Activated CD4-positive, alpha-beta T cell treated with anti-CD3 and anti-CD28 coated beads, Interleukin-2, amount 50 U/mL, for 1 hour (primary cell): ENCODE measurements around the gene NAE1.

Source experiments
- DNase-seq: peaks from one replicate; pipeline ENCODE4 v3.0.0-alpha.2; 2020

The NAE1 gene

DNA sequence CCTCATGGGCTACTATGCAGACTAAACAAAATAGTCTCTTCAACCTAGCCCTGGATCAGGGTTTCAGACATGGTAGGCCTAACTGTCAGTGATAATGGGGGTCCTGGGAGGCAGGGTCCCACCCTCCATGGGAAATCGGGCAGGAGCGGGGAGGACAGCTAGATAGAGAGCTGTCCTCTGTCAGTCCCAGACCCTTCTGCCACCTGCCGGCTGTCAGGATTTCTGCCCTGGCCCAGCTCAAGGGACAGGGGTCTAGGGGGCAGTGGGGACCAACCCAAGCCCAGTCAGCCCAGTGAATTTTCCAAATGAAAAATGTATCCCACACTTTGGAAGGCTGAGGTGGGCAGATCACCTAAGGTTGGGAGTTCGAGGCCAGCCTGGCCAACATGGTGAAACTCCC is 18.8 kb upstream of the NAE1 start:
- no peak for DNase-seq

DNA sequence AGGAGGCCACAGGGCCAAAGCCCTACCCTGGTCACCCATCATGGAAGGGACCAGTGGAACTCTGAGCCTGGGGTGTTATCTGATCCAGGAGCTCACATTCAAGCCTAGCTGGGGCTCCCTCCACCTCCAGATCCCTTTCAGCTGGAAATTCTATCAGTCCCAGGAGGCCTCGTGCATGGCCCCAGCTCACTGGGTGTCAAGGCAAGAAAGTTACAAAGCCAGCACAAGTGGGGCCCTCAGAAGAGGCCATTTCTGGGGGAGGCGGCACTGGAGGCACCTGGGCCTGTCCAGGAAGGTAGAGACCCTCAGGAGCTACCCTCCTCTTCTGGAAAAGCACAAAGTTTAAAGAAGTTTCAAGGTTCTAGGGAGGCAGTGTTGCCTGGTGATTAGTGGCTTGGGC is 18.2 kb upstream of the NAE1 start:
- DNase-seq = no peak

DNA sequence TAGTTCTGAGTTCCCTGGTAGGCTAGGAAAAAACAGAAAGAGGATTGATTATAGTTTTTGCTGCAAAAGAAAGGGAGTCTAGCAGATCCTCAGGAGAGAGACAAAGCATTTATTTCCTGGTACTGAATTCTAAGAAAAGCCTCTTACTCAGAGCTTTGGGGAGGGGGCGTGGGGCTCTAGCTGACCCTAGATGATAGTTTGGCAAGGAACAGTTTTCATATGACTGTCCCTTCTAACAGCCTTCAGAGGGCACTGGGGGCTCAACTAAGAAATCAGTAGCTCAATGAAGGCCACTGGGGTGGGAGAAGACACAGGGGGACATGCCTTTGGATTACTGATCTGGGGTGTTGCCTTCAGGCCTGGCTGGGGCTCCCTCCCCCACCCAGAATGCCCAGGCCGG is 17.4 kb upstream of the NAE1 start:
- no peak for DNase-seq

DNA sequence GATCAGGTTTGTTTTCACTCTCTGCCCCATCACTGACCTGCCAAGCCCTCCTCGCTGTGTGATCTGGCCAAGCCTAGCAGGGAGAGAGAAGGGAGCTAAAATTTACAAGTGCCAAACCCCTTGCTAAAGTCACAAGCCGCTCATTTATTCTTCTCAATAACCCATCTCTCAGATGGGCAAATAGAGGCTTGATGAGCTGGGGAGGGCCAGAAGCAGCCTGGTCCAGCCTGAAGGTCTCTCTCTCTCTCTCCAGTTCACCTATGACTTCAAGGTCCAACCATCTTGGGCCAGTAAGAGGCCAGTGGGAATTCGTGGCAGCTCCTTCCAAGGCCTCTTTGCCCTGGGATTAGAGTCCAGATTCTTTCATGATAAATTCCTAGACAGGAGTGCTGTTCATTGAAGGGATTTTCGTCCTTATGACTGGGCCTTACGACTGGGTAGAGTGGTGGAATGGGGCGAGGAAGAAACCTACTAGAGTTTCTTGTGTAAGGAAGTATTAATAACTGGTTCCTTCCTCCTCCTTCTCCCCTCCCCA is 16.8 kb upstream of the NAE1 start:
- DNase-seq = no peak

DNA sequence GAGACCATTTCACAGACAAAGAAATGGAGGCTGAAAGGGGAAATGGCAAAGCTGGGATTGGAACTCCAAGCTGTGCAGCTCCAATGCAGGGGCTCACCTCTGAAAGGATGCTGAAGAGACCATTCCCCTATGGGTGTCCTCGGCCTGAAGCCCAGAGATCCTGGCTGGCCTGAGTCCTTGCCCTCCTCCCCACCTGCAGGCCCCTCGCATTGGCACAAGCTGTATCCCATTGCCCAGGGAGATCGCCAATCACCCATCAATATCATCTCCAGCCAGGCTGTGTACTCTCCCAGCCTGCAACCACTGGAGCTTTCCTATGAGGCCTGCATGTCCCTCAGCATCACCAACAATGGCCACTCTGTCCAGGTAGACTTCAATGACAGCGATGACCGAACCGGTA is 16.1 kb upstream of the NAE1 start:
- no peak for DNase-seq

DNA sequence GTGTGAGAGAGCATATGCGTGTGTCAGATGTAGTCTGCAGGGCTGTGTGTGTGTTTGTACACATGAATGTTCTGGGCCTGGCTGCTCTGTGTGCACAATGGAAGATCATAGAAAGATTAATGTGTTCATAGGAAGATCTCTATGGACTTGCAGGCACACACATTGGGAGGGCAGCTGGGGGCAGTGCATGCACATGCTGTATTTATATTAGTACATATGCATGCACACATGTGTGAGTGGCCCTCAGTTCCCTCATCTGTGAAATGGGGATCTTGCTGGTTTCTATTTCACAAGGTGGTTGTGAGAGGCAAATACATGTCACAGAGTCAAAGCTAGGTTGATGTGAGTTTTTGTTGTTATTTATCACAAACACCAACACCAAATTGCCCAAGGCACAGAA is 15.5 kb upstream of the NAE1 start:
- DNase-seq = no peak

DNA sequence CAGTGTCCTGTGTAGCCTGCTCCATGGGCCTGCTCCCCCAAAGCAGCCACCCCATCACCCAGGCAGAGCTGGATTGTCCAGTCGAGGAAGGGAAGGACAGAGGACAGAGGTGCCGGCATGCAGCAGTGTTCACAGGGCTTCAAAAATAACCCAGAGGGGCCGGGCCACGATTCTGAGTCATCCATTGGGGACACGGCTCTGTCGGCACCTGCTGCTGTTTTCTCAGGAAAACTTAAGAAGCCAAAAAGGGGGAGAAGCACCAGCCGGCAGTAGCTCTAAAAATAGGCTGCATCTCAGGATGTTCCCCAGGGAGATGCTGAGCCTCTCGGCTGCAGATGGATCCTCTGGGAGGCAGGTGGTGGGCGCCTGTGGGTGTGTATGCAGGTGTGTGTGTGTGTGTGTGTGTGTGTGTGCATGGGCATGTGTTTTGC is 15.0 kb upstream of the NAE1 start:
- DNase-seq = no peak

DNA sequence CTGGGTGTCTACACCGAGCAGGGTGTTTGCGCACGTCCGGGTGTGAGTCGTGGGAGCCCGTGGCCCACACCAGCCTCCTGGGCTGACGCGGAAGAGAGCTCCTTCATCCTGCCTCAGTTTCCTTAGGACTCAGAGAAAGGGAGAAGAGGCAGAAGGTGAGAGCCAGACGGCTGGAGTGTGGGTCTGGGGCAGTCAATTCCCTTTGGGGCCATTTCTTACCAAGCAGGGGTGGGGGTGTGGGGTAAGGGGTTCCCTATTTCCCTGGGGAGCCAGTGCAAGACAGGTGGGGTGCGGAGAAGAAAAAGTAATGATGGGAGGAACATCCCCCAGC is 14.3 kb upstream of the NAE1 start:
- no peak for DNase-seq

DNA sequence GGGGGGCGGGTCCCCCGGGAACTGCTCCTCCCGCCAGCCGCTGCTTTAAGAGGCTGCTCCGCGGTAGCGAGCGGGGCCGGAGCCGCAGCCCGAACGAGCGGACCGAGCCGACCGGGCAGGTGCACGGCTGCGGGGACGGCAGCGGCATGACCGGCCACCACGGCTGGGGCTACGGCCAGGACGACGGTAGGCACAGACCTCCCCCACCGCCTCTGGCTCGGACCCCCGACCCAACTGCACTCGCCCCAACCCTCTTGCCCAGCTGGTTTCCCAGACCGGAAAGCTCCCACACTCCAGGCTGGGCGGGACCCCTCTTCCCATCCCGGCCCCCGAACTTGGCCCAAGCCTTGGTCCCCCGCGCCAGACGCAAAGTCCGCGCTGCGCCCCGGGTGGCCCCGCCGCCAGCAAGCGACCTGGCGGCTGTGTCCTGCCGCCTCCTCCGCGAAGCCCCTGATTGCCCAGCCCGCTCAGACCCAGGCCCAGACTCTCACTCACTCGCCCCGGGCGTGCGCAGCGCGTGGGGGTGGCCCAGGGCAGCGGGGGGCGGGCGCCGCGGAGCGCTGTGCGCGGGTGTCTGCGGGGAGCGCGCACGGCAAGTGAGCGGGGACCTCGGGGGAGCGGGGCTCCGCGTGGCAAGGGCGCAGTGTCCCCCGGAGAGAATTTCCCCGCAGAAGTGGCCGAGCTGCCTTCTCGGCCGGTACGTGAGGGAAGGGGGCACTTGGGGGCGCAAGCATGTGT is 13.7 kb upstream of the NAE1 start, which contains the start of gene CA7:
Gene CA7 (plus strand): TSS at position 73 of the 738 bp plus-strand sequence. CDS start 74 bp downstream, at position 147.
- DNase-seq = no peak

DNA sequence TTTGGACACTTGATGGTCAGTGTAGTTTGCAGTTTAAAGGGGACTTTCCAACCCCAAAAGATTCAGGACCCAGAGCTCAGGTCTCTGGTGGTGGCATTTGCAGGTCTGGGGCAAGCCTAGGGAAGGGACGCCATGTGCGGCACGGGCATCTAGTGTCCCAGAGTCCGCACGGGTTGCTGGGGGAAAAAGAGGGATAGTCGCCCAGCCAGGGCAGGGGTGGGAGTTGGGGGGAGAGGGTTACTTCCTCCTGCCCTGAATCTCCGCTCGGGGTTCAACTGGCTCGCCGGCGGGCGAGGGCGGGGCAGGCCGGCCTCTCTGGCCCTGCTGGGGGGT is 13.2 kb upstream of the NAE1 start:
- no peak for DNase-seq

DNA sequence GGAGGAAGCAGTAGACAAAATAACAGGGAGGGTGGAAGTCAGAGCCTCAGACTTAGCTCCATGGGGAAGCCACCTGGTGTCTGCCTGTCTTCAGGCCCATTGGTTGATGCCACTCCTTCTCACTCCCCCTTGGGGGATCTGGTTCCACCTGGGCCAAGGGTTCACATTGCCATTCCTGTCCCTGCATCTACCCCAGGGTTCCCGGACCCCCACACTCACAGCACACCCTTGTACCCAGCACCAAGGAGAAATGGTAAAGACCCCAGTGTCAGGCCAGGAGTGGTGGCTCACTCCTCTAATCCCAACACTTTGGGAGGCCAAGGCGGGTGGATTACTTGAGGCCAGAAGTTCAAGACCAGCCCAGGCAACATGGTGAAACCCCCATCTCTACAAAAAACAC is 12.4 kb upstream of the NAE1 start:
- no peak for DNase-seq

DNA sequence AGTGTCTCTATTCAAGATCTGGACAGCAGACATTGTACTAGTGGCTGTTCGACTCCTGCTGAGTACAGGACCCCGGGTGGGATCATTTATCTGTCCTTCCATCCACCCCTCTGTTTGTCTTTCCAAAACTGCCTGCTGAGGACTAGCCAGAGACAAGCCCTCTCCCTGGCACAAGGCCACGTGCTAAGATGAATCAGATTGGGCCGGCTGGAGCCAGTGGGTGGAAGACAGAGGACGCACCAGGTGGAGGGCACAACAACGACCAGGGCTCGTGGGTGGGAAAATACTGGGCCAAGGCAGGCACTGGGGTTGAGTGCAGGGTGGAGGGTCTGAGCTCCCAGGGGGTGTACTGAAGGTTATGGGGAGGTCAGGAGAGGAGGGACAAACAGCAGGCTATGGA is 12.0 kb upstream of the NAE1 start:
- no peak for DNase-seq

DNA sequence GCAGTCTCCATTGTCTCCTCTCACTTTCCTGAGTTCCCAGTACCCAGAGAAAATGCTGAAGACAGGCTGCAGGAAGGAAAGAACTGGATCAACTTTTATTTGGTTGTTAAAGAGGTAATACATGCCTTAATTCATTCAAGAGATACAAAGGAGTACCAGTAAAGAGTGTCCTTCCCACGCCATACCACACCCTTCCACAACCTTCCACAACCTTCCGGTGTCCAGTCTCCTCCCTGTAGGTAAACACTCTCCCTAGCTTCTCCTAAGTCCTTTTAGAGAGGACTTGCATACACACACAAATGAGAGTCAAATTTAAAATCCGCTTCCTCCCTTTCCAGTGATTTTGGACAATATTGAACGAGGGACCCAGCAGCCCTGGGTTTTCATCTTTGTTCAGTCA is 10.6 kb upstream of the NAE1 start:
- DNase-seq = no peak

DNA sequence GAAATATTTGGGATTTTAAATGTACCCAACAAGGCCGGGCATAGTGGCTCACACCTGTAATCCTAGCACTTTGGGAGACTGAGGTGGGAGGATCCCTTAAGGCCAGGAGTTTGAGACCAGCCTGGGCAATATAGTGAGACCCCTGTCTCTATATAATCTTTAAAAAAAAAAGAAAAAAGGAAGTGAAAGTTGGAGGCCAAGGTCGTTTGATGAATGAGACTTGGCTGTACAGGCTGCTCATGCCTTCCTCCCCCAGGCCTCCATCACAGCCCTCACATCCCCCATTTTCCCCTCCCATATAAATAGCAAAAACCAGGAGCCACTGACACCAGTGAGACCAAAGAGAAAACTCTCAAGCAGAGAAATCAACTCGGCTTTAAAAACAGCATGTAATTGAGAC is 10.1 kb upstream of the NAE1 start:
- no peak for DNase-seq

DNA sequence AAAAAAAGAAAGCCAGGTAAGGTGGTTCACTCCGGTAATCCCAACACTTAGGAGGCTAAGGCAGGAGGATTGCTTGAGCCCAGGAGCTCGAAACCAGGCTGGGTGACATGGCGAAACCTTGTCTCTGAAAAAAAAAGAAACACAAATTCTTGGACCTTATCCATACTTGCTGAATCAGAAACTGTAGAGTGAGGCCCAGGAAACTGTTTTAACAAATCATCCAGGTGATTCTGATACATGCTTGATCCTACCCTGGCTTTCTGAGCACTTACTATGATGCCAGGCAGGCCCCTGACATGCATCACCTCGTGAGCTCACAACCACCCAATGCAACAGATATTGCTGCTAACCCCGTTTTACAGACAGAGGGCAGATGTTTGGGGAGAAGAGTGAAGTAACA is 4.0 kb upstream of the NAE1 start:
- no peak for DNase-seq

DNA sequence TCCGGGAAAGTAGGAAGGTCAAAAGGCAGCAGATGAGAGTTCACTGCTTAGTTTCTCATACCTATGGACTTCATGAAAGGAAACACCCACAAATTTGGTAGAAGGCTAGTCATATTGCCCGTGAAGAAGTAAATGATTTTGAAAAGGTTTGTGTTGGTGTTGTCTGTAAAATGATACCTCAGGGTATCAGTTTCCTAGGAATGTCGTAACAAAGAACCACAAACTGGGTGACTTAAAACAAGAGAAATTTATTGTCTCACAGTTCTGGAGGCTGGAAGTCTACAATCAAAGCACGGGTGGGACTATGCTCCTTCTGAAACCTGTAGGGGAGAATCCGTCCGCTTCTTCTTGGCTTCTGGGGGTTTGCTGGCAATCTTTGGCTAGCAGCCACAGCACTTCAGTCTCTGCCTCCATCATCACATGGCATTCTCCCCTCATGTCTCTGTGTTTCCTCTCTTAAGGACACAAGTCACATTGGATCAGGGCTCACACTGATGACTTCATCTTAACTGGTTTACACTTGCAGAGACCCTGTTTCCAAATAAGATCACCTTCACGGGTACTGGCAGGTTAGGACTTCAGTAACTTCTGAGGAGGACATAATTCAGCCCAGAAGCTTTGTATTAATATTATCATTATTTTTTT is 2.0 kb upstream of the NAE1 start:
- DNase-seq = no peak

DNA sequence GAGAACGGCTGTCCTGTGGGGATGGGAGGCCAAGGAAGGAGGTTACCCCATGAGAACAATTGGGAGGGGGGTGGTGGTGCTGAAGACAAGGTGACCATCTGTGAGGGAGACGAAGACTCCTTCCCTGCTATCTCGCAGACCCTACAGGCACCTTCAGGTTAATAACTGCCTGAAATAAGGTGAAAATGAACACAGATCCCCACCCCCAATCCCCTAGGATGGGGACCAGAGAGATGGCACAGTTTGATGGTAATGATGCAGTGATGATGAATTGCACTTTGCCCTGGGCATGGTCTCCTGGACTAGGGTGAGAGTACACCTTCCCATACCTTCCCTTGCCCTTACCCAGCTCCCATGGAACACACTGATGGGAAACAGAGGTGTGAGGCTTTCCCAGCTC is 1.4 kb upstream of the NAE1 start:
- DNase-seq = no peak

DNA sequence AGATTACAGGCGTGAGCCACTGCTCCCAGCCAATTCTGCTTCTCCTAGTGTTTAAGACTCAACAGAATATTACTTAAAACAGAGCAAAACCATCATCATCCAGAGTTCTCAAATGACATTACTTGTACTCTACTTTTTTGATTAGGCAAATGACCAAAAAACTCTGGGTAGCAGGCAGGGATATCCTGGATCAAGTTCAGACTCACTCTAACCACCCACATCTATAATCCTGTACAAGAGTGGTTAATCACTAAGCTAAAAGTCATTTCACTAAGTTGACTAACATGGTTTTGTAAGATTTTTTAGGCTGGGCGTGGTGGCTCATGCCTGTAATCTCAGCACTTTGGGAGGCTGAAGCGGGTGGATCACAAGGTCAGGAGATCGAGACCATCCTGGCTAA is 6.8 kb downstream of the NAE1 start:
- DNase-seq = no peak

DNA sequence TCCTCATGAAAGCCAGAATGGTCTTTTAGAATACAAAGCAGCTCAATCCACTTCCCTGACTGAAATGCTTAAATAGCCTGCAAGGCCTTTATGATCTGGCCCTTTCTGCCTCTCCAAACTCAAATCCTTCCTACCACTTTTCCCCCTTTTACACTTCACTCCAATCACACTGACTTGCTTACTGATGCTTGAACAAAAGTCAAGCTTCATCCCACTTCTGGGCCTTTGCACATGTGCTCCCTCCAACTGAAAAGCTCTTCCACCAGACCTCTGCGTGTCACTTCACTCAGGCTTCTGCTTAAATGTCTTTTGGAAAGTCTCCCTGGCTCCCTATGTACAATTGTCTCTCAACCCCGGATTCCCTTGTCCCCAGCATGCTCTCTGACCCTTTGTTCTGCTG is 16.0 kb downstream of the NAE1 start:
- DNase-seq = no peak

DNA sequence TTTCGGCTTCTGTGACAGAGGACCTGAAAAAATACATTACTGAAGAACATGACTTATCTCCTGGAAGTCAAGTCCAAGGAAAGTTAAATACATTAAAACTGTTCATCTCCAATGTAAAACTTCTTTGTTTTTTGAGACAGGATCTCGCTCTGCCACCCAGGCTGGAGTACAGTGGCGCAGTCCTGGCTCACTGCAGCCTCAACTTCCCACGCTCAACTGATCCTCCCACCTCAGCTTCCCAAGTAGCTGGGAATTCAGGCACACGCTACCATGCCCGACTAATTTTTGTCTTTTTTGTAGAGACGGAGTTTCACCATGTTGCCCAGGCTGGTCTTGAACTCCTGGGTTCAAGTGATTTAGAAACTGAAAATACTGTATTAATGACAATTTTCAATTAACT is 19.7 kb downstream of the NAE1 start:
- no peak for DNase-seq

DNA sequence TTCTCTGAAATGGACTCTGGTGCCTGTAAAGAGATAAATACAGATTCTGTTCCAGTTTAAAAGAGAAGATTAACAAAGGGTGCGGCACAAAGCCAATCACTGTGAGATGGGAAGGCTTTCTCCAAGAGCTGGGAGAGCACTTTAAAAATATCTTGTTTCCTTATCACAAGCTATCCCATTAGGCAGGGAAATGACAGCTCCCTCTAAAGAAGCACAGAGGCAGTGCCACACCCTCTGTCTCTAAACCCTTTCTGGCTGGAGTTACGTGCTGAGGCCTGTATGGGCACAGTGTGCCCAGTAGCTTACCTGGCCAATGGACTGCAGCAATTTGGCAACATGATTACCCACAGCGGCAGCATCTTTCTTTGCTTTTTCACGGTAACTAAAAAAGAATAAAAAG is 20.4 kb downstream of the NAE1 start:
- DNase-seq = no peak

DNA sequence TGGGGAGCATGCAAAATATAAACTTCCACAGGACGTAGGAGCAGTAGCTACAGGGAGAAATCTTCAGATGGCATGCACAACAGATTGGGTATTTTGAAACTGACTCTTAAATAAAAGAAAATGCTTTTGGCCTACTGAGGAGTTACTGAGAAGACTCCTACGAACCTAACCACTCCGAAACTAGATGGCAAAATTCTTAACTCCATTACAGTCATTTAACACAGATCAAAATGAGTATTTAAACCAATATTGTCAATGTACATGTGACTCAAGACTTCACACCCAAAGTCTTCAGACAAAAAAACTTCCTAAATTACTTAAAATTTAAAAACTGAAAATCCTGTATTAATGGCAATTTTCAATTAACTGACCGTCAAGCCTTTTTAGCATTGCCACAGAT is 21.0 kb downstream of the NAE1 start:
- DNase-seq = no peak

DNA sequence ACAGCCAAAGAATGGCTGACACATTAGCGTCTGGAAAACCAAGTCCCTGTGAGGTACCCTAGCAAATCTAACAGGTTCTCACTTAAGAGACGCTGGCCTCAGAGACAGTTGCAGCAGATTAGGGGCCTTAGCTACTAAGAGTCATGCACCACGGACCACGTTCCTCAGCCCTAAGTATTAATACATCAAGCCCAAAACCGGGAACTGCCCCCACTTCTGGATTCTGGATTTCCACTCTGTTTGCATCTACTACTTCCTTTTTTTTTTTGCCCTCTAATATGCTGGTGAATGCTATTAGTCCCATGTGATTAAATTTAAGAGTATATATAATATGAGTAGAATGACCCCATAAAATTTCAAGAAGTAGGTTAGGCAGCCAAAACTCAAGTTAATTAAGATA is 28.6 kb downstream of the NAE1 start:
- no peak for DNase-seq

DNA sequence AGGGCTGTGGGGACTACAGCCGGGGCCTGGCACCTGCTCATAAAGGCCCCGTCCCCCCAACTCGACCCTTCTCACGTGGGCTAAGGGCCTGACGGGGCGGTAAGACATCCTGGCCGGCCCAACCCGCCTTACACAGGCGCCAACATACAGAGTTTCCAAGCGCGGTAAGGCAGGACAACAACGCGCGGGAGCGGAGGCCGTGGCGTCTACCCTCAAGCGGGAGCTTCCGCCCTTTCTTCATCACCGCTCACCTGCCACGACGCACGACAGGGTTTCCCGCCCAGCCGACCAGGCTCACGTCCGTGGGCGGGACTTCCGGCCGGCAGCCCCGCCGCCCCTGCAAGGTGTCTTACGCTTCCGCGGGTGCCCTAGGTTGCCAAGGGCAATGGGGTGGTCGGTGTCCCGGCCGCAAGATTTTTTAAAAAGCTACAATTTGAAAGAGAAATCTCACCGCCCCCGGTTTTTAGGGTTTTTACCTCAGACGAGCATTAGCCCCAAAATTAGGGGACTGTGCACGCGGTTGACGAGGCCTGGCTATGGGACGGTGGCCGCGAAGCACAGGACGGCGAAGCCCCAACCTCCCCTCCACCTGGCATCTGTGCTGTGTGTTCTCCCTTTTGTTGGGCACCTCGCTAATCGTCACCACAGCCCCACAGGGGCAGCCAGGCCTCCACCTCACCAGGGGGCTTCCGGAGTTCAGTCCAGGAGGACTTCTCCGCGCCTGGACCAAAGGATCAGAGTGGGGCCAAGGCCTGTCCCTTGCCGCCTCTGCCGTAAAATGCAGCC is 29.3 kb downstream of the NAE1 start, which contains the start of gene TERB1:
Gene TERB1 (minus strand): TSS at position 265 of the 786 bp plus-strand sequence. CDS start 4,786 bp downstream, outside the sequence.
- DNase-seq = no peak
